Bronchial epithelial cell (primary cell): ENCODE results near the gene GLCE. TPM values are rescaled to one million over a fixed set of nuclear protein-coding genes. Genes with fewer than 3 reads are reported as not detected.

Experiments used
- DNase-seq: peaks from one replicate; pipeline ENCODE4 v3.0.0-alpha.2; 2010; ENCODE audit warnings: low read depth
- FAIRE-seq: peaks from 2 replicates; lab custom pipeline; 2011; peaks lifted over from hg19 to GRCh38; lab: Jason Lieb, UNC
- H3K27me3 ChIP-seq: 2 replicates; pipeline ENCODE4 v1.5.1; 2011; ENCODE audit warnings: low read length; ENCODE audit not compliant: control insufficient read depth, insufficient read depth
- H3K36me3 ChIP-seq: 2 replicates; pipeline ENCODE4 v1.5.1; 2011; ENCODE audit warnings: low read length; ENCODE audit not compliant: control insufficient read depth, insufficient read depth
- H3K4me3 ChIP-seq: 2 replicates; pipeline ENCODE4 v1.5.1; 2011; ENCODE audit warnings: mild to moderate bottlenecking, low read depth, low read length, control low read depth
- total RNA-seq: library from RNA; depleted of rRNA; stranded (reverse); fragments of >200 nt; gene quantifications from 2 replicates; pipeline ENCODE4 v1.2.1, GENCODE V29; 2014
- TF ChIP-seq, protein P1 (sequence below): IDR thresholded peaks from 2 replicates; pipeline ENCODE4 v1.5.1; 2011; ENCODE audit warnings: mild to moderate bottlenecking, moderate library complexity, low read length, control low read depth, inconsistent platforms; ENCODE audit not compliant: insufficient read depth, severe bottlenecking

The GLCE gene
- total RNA-seq, 1 donor from 2014 or later, result 46.3 TPM

DNA sequence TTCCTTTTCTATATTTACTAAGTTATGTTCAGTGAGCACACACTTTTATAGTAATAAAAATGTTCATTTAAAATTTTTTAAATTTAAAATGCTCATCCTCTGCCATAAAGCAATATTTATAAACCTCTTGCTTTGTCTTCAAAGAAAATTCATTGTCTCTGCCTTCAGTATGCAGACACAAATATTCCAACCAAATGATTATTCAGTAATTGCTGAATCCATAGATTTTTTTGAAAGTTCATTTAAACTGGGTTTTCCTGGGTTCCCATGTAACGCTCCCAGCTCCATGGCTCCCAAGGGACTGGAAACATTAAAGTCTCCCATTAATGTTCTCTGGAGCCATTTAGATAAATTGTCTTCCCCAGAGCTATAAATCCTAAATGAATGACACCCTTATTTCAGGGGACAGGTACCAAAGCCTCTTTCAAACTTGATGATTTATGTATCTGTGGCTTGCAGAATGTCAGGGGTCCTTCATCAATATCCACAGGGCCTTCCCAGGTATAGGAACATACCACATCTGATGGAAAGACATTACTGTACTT is 15.2 kb upstream of the GLCE start:
- peaks cover 7% of the 10 kb centered on the region for H3K27me3 ChIP-seq
- TF ChIP-seq, protein P1, sequence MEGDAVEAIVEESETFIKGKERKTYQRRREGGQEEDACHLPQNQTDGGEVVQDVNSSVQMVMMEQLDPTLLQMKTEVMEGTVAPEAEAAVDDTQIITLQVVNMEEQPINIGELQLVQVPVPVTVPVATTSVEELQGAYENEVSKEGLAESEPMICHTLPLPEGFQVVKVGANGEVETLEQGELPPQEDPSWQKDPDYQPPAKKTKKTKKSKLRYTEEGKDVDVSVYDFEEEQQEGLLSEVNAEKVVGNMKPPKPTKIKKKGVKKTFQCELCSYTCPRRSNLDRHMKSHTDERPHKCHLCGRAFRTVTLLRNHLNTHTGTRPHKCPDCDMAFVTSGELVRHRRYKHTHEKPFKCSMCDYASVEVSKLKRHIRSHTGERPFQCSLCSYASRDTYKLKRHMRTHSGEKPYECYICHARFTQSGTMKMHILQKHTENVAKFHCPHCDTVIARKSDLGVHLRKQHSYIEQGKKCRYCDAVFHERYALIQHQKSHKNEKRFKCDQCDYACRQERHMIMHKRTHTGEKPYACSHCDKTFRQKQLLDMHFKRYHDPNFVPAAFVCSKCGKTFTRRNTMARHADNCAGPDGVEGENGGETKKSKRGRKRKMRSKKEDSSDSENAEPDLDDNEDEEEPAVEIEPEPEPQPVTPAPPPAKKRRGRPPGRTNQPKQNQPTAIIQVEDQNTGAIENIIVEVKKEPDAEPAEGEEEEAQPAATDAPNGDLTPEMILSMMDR, result no peak
- no peak overlapping the region for H3K4me3 ChIP-seq
- no peak for FAIRE-seq
- no peaks in the 10 kb centered on the region for H3K36me3 ChIP-seq
- no peak for DNase-seq

DNA sequence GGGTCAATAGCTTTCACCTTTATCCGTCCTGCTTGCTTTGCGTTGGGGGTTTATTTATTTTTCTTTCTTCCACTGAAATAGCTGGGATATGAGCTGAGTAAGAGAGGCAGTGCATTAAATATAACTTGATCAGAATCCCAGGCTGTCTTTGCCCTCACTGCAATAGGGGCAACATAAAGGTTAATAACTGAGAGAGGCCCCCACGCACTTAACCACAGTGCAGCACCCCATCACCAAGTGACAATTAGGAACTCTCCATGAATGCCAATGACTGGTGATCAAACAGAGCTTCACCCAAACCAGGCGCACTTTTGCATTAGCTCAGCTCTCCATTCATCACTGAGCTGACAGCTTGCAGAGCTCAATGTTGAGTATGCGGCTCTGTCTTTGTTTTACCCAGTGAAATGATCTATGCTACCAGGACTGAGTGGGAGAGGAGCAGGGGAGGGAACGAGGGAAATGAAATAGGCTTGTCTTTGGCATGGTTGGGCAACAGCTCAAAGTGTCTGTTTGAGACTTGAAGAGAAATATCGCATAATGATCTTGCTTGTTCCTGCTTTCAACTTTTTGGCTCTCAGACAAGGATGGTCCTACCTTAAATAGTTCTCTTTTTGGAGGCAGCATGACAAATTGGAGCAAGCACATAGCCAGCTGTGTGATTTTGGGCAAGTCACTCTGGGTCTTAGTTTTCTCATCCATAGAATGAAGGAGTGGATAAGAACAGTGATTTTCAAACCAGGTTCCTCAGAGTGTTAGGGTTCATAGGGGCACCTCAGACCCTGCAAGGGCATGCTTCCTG is 14.5 kb upstream of the GLCE start:
- no peak for DNase-seq
- FAIRE-seq, result peak; percentile 13
- Histone ChIP-seq H3K27me3 (peaks cover 7% of the 10 kb centered on the region), H3K36me3 (no peaks in the 10 kb centered on the region), H3K4me3 (no peak overlapping the region)
- TF ChIP-seq, protein P1, result no peak

DNA sequence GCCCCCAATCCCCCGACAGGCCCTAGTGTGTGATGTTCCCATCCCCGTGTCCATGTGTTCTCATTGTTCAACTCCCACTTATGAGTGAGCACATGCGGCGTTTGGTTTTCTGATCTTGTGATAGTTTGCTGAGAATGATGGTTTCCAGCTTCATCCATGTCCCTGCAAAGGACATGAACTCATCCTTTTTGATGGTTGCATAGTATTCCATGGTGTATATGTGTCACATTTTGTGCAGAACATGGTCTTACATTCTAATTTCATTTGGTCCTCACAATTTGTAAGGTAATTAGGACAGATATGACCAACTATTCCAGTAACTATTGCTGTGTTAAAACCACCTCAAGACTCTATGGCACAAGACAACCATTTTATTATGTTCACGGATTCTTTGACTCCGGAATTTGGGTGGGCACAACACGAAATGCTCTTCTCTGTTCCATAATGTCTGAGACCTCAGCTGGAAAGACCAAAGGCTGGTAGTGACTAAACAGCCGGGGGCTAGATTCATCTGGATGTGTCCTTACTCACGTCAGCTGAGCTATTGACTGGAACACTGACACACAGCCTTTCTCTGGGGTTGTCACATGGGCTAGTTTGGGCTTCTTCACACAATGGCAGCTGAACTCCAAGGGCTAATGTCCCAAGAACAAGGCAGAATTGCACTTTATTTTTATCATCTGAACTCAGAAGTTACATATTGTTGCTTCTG is 13.6 kb upstream of the GLCE start:
- Histone ChIP-seq H3K4me3 (no peak overlapping the region), H3K27me3 (peaks cover 7% of the 10 kb centered on the region), H3K36me3 (no peaks in the 10 kb centered on the region)
- TF ChIP-seq, protein P1, result no peak
- no peak for DNase-seq
- no peak for FAIRE-seq

DNA sequence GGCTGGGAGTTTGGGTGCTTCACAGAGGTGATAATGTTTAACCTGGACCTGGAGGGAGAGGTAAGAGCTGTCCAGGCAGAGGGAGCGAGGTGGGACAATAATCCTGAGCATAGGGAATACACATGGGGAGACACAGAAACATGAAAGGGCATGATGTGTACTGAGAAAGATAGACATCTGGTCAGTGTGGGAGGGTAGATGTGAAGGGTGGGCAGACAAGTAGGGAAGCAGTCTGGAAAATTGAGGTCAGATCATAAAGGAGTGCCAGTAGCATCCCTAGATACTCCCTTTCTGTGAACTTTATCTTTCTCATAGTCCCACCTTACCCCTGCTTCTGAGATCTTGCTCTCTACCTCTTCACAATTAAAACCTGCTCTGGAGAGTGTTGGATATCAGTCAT is 12.0 kb upstream of the GLCE start:
- TF ChIP-seq, protein P1, result no peak
- H3K27me3 ChIP-seq, result peaks cover 7% of the 10 kb centered on the region
- no peaks in the 10 kb centered on the region for H3K36me3 ChIP-seq
- DNase-seq (no peak), FAIRE-seq (no peak)
- no peak overlapping the region for H3K4me3 ChIP-seq

DNA sequence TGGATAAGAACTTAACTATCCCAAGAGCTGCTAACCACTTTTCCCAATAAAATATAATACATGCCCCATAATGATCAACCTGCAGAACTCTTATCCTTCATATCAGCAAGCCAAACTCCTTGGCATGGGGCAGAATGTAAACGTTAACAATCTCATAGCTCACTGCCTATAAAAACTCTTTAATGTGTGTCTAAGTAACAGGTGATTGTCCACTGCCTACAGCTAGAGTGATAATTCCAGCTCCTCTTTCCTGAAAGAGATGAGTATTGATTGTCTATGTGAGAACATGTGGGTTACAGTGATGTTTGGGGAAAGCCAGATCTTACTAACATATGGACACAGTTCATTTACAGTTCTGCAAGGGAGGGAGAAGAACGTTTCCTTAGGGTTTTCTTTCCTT is 11.3 kb upstream of the GLCE start:
- no peak for DNase-seq
- no peaks in the 10 kb centered on the region for H3K36me3 ChIP-seq
- H3K4me3 ChIP-seq, result no peak overlapping the region
- no peak for FAIRE-seq
- TF ChIP-seq, protein P1, result no peak
- H3K27me3 ChIP-seq, result peaks cover 7% of the 10 kb centered on the region
